GM12878 (cell line): ENCODE measurements around the gene CSNK1G1. TPM values are rescaled to one million over a fixed set of nuclear protein-coding genes. Genes with fewer than 3 reads are reported as not detected.

ENCODE experiments used
- polyA plus RNA-seq, 11 experiments: library from polyadenylated mRNA; depleted of rRNA in 4 of 11; unstranded in 6 of 11; stranded (reverse) in 5 of 11; fragments of >200 nt; fragmentation: Nextera tagmentation in 4 of 11; fragmentation: Illumina TruSeq in 1 of 11; extraction: Ambion mirVana in 4 of 11; extraction: Trizol in 1 of 11; gene quantifications; 1 replicate in 1 of 11; 2 replicates in 10 of 11; pipeline versions ENCODE4 v1.2.1 to v1.2.3, GENCODE V29; 2011 to 2016; ENCODE audit warnings: inconsistent platforms in 2 of 11, missing spikeins in 2 of 11, low read depth in 1 of 11
- small RNA-seq: library from RNA; depleted of rRNA; stranded (forward); fragments of <200 nt; gene quantifications from one replicate; pipeline ENCODE3, GENCODE V24; 2014
- total RNA-seq, 4 experiments: library from RNA; depleted of rRNA in 3 of 4; stranded (reverse); fragments of >200 nt in 3 of 4; fragmentation: Illumina TruSeq in 1 of 4; extraction: Trizol in 1 of 4; gene quantifications; 2 replicates each; pipeline versions ENCODE4 v1.2.1 to v1.2.3, GENCODE V29; 2013 to 2021

Gene CSNK1G1
- total and polyA plus RNA-seq, 10 of the 15 experiments (the other 5 are each of a cell fraction or from before 2014, with no cell fraction given), result 6.1 to 23.4 (median 15.3) TPM

Small RNA genes within 50 kb of the gene (small RNA-seq; reads per million reads assigned to genes)
- not detected for gene RF00554

Other genes starting within 250 kb of the CSNK1G1 start
- gene SNX22, start 204.4 kb downstream of the CSNK1G1 start, total RNA-seq (2014; rRNA removed), result 23.2 and 25.7 TPM in 2 replicates
- 11.1 and 12.2 TPM in 2 replicates for gene SNX22, start 204.4 kb downstream of the CSNK1G1 start, total RNA-seq (2014; rRNA removed; fragmentation: Illumina TruSeq; extraction: Trizol)
- gene SNX22, start 204.4 kb downstream of the CSNK1G1 start, total RNA-seq (2021), result 23.2 and 26.1 TPM in 2 replicates
- 3.2 and 4.4 TPM in 2 replicates for gene SNX22, start 204.4 kb downstream of the CSNK1G1 start, polyA plus RNA-seq (2011; rRNA removed)
- 6.6 and 10.4 TPM in 2 replicates for gene SNX22, start 204.4 kb downstream of the CSNK1G1 start, polyA plus RNA-seq (2014; fragmentation: Illumina TruSeq; extraction: Trizol)
- 1 to 10 TPM; 6.3 to 6.8 TPM for gene SNX22, start 204.4 kb downstream of the CSNK1G1 start, polyA plus RNA-seq (2014; fragmentation: Nextera tagmentation; extraction: Ambion mirVana)
- gene SNX22, start 204.4 kb downstream of the CSNK1G1 start, polyA plus RNA-seq (2014; rRNA removed), result 26.1 and 29.0 TPM in 2 replicates
- 1 to 10 TPM; 6.4 to 6.9 TPM for gene SNX22, start 204.4 kb downstream of the CSNK1G1 start, polyA plus RNA-seq (2016; fragmentation: Nextera tagmentation; extraction: Ambion mirVana)
- 336 and 349 TPM in 2 replicates for gene PPIB, start 193.2 kb downstream of the CSNK1G1 start, total RNA-seq (2014; rRNA removed)
- gene PPIB, start 193.2 kb downstream of the CSNK1G1 start, total RNA-seq (2014; rRNA removed; fragmentation: Illumina TruSeq; extraction: Trizol), result 401 and 446 TPM in 2 replicates
- 404 and 424 TPM in 2 replicates for gene PPIB, start 193.2 kb downstream of the CSNK1G1 start, total RNA-seq (2021)
- 281 and 344 TPM in 2 replicates for gene PPIB, start 193.2 kb downstream of the CSNK1G1 start, polyA plus RNA-seq (2011; rRNA removed)
- gene PPIB, start 193.2 kb downstream of the CSNK1G1 start, polyA plus RNA-seq (2014; fragmentation: Illumina TruSeq; extraction: Trizol), result 284 and 570 TPM in 2 replicates
- 100 to 1,000 TPM; 831 to 858 TPM for gene PPIB, start 193.2 kb downstream of the CSNK1G1 start, polyA plus RNA-seq (2014; fragmentation: Nextera tagmentation; extraction: Ambion mirVana)
- gene PPIB, start 193.2 kb downstream of the CSNK1G1 start, polyA plus RNA-seq (2014; rRNA removed), result 393 and 399 TPM in 2 replicates
- 100 to 1,000 TPM; 915 to 936 TPM for gene PPIB, start 193.2 kb downstream of the CSNK1G1 start, polyA plus RNA-seq (2016; fragmentation: Nextera tagmentation; extraction: Ambion mirVana)
- gene PCLAF, start 25.3 kb upstream of the CSNK1G1 start, total RNA-seq (2014; rRNA removed), result 171 and 200 TPM in 2 replicates
- gene PCLAF, start 25.3 kb upstream of the CSNK1G1 start, total RNA-seq (2014; rRNA removed; fragmentation: Illumina TruSeq; extraction: Trizol), result 79.0 and 80.1 TPM in 2 replicates
- gene PCLAF, start 25.3 kb upstream of the CSNK1G1 start, total RNA-seq (2021), result 88.6 and 90.6 TPM in 2 replicates
- 368 and 467 TPM in 2 replicates for gene PCLAF, start 25.3 kb upstream of the CSNK1G1 start, polyA plus RNA-seq (2011; rRNA removed)
- gene PCLAF, start 25.3 kb upstream of the CSNK1G1 start, polyA plus RNA-seq (2014; fragmentation: Illumina TruSeq; extraction: Trizol), result 293 and 408 TPM in 2 replicates
- gene PCLAF, start 25.3 kb upstream of the CSNK1G1 start, polyA plus RNA-seq (2014; fragmentation: Nextera tagmentation; extraction: Ambion mirVana), result 100 to 1,000 TPM; 508 to 627 TPM
- gene PCLAF, start 25.3 kb upstream of the CSNK1G1 start, polyA plus RNA-seq (2014; rRNA removed), result 283 and 318 TPM in 2 replicates
- 100 to 1,000 TPM; 376 to 393 TPM for gene PCLAF, start 25.3 kb upstream of the CSNK1G1 start, polyA plus RNA-seq (2016; fragmentation: Nextera tagmentation; extraction: Ambion mirVana)
- 5.9 and 6.4 TPM in 2 replicates for gene TRIP4, start 31.7 kb upstream of the CSNK1G1 start, total RNA-seq (2014; rRNA removed)
- gene TRIP4, start 31.7 kb upstream of the CSNK1G1 start, total RNA-seq (2014; rRNA removed; fragmentation: Illumina TruSeq; extraction: Trizol), result 11.8 and 12.4 TPM in 2 replicates
- gene TRIP4, start 31.7 kb upstream of the CSNK1G1 start, total RNA-seq (2021), result 17.0 and 19.1 TPM in 2 replicates
- 20.0 and 28.2 TPM in 2 replicates for gene TRIP4, start 31.7 kb upstream of the CSNK1G1 start, polyA plus RNA-seq (2011; rRNA removed)
- 22.7 and 26.0 TPM in 2 replicates for gene TRIP4, start 31.7 kb upstream of the CSNK1G1 start, polyA plus RNA-seq (2014; fragmentation: Illumina TruSeq; extraction: Trizol)
- 10 to 100 TPM; 20.0 to 23.8 TPM for gene TRIP4, start 31.7 kb upstream of the CSNK1G1 start, polyA plus RNA-seq (2014; fragmentation: Nextera tagmentation; extraction: Ambion mirVana)
- 12.0 and 15.2 TPM in 2 replicates for gene TRIP4, start 31.7 kb upstream of the CSNK1G1 start, polyA plus RNA-seq (2014; rRNA removed)
- 10 to 100 TPM; 24.1 to 24.5 TPM for gene TRIP4, start 31.7 kb upstream of the CSNK1G1 start, polyA plus RNA-seq (2016; fragmentation: Nextera tagmentation; extraction: Ambion mirVana)
- 13.4 and 14.1 TPM in 2 replicates for gene ZNF609, start 104.4 kb upstream of the CSNK1G1 start, total RNA-seq (2014; rRNA removed)
- 15.5 and 16.2 TPM in 2 replicates for gene ZNF609, start 104.4 kb upstream of the CSNK1G1 start, total RNA-seq (2014; rRNA removed; fragmentation: Illumina TruSeq; extraction: Trizol)
- 34.1 and 35.3 TPM in 2 replicates for gene ZNF609, start 104.4 kb upstream of the CSNK1G1 start, total RNA-seq (2021)
- gene ZNF609, start 104.4 kb upstream of the CSNK1G1 start, polyA plus RNA-seq (2011; rRNA removed), result 19.0 and 30.8 TPM in 2 replicates
- 20.5 and 22.6 TPM in 2 replicates for gene ZNF609, start 104.4 kb upstream of the CSNK1G1 start, polyA plus RNA-seq (2014; fragmentation: Illumina TruSeq; extraction: Trizol)
- gene ZNF609, start 104.4 kb upstream of the CSNK1G1 start, polyA plus RNA-seq (2014; fragmentation: Nextera tagmentation; extraction: Ambion mirVana), result 1 to 10 TPM; 5.1 to 7.4 TPM
- 13.1 and 15.4 TPM in 2 replicates for gene ZNF609, start 104.4 kb upstream of the CSNK1G1 start, polyA plus RNA-seq (2014; rRNA removed)
- 1 to 10 TPM; 7.0 to 7.7 TPM for gene ZNF609, start 104.4 kb upstream of the CSNK1G1 start, polyA plus RNA-seq (2016; fragmentation: Nextera tagmentation; extraction: Ambion mirVana)